MM.1S (cell line): Measurements from ENCODE around the gene BPHL.

Experiments used
- EZH2phosphoT487 ChIP-seq: fragments of 300-600 bp; sonication (generic); IDR thresholded peaks from 2 replicates; pipeline ENCODE4 v1.6.1; 2018; ENCODE audit warnings: antibody characterized with exemption, low read length
- TF ChIP-seq, protein P1 (sequence below): fragments of 300-600 bp; sonication (generic); IDR thresholded peaks from 2 replicates; pipeline ENCODE4 v1.5.1; 2016; ENCODE audit warnings: antibody characterized with exemption, low read length, mixed read lengths

DNA sequence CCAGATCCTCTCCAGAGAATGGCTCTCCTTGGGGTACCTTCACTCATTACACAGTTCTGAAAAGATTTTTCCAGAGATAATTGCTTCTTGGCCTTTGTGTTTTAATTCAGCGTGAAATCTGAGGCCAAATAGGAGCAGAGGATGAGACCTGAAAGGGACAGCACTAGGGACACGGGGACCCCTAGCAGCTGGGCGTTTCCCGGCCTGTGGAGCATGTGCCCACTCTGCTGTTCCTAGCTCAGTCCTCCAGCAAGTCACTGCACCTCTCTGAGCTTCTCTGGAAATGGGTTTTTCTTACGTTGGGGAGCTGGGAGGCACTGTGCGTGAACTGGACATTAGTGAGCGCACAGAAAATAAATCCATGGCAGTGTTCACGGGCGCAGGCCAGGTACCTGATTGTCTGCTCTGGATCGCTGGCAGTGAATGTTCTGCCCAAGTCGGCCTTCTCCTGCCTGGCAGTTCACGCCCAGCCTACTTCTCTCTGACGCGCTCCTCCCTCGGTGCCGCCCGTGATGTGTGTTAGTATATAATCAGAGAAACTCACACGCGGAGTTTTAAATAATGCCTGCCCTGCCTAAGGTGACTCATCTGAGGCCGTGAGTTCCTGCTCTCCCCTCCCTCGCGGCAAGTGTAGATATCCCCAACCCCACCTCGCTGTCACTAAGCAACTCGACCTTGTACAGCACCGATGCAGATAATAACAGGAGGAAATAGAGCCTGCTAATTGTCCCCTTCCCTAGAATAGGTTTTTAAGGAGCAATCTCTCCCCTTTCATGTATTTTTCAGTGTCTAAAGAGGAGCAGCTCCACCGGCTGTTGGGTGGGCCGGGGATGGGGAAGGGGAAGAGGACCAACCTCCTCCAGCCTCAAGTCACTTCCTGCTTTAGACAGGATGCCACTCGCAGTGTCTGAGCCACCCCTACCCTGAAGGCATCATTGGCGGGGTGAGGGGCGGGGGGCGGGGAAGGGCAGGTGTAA, 41.6 kb downstream of the BPHL start:
- TF ChIP-seq EZH2phosphoT487, result no peak
- TF ChIP-seq, protein P1, sequence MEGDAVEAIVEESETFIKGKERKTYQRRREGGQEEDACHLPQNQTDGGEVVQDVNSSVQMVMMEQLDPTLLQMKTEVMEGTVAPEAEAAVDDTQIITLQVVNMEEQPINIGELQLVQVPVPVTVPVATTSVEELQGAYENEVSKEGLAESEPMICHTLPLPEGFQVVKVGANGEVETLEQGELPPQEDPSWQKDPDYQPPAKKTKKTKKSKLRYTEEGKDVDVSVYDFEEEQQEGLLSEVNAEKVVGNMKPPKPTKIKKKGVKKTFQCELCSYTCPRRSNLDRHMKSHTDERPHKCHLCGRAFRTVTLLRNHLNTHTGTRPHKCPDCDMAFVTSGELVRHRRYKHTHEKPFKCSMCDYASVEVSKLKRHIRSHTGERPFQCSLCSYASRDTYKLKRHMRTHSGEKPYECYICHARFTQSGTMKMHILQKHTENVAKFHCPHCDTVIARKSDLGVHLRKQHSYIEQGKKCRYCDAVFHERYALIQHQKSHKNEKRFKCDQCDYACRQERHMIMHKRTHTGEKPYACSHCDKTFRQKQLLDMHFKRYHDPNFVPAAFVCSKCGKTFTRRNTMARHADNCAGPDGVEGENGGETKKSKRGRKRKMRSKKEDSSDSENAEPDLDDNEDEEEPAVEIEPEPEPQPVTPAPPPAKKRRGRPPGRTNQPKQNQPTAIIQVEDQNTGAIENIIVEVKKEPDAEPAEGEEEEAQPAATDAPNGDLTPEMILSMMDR, result no peak
